NCI-H524 treated with DMSO at 0.1 percent for 48 hours (cell line): ENCODE data around the gene LEPROT.
A peak's percentile ranks its signal among the peaks of the same experiment; 100 is the strongest.

Experiments
- DNase-seq: peaks from one replicate; lab custom pipeline; 2025; lab: John Stamatoyannopoulos, UW

LEPROT gene

DNA sequence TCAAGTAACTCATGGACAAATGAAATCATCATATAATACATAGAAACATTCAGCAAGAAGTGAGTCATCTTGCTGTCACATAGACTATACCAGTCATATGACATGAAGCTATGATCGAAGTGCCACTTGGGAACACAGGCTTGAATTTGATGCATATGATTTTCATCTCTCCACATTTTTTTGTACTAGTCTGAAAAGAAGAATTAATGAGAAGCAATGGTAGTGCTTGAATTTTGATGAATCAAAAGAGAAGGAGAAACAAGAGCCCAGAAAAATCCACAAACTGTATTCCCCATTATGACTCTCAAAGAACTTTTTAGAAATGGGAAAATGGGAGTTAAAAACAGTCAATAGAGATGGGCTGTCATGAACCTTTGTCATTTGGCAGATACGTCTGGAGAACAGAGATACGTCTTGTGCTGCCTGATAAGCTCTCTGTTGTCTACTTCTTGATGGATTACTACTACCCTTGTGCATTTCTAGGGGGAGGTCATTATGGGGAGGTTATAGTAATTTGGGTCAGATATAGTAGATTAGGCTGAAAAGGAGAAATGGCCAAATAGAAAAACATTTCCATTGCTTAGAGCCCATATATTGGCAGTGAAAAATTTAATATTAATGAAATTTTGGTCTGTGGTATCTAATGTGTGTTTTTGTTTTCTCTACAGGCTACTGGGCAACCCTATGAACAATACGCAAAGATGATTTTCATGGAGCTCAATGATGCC lies 8.0 kb upstream of the LEPROT start:
- DNase-seq, result no peak

- no peak for DNase-seq
Observed at GRCh38 chr1:65412984-65413375, 7.5 kb upstream of the LEPROT start.

DNA sequence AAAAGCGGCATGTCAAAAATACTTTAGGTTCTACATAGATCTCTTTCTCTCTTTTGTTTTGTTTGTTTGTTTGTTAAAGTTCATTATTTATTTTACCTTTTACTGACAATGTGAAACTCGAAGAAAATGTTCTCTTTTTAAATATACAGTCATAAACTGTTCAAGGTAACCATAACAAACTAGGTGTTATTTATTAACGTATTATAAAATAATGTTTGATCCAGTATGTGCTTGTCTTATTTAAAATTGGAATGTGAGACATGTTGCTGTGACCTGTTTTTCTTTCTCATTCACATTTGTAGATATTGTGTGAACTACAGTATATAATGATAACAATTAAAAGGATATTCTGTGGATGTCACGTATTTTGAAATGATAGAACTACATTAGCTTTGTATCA lies 5.9 kb upstream of the LEPROT start:
- no peak for DNase-seq

- no peak for DNase-seq
Observed at GRCh38 chr1:65416767-65417166, 3.7 kb upstream of the LEPROT start.

DNA sequence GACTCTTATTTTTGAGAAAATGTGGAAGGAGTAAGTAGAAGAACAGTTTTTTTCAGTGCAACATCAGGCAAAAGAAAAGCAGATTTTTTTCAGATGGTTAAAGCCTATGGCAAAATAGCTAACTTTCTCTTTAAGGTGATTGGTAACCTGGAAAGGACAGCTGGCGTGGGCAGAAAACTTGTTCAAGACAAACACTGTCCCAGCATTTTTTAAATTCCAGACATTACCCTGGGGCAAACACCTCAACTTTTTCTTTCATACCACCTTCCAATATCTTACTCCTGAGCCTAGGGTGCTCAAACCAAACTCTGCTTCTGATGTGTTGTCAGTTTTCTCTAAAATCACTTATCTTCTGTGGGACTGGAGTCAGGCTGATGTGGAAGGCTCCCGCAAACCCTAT lies 2.7 kb upstream of the LEPROT start:
- no peak for DNase-seq

DNA sequence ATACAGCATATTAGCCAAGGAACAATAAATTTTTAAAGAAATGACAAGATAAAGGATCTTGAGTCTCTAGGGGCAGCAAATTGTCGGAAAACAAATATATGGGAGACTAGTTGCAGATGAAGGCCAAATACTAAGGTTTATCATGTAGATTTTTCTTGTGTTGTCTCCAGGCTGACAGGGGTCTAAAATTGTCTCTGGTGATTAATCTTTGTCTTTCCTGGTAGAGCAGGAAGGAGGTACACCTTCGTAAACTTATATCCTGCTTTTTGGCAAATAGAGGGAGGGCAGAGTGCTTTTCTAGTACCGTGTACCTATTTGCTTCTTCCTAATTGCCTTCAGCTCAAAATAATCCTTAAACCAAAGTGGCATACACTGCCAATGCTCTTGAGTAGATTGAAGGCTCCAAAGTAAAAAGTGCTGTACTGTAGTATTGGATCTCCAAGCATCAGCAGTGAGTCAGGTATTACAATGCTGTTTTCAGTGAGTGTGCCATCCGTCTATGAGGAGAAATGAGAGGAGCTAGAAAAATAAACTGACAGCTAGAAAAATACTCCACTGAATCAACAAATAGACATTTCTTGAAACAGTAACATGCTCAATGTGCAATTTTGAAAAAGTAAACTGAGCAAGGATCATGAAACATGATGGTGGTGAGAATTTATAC lies 1.8 kb upstream of the LEPROT start:
- DNase-seq, result no peak

GRCh38 chr1:65419681-65420589 lies 533 bp upstream of the LEPROT start:
- peak; percentile 90 for DNase-seq

- no peak for DNase-seq
Observed at GRCh38 chr1:65421351-65422025, 1.0 kb downstream of the LEPROT start.

DNA sequence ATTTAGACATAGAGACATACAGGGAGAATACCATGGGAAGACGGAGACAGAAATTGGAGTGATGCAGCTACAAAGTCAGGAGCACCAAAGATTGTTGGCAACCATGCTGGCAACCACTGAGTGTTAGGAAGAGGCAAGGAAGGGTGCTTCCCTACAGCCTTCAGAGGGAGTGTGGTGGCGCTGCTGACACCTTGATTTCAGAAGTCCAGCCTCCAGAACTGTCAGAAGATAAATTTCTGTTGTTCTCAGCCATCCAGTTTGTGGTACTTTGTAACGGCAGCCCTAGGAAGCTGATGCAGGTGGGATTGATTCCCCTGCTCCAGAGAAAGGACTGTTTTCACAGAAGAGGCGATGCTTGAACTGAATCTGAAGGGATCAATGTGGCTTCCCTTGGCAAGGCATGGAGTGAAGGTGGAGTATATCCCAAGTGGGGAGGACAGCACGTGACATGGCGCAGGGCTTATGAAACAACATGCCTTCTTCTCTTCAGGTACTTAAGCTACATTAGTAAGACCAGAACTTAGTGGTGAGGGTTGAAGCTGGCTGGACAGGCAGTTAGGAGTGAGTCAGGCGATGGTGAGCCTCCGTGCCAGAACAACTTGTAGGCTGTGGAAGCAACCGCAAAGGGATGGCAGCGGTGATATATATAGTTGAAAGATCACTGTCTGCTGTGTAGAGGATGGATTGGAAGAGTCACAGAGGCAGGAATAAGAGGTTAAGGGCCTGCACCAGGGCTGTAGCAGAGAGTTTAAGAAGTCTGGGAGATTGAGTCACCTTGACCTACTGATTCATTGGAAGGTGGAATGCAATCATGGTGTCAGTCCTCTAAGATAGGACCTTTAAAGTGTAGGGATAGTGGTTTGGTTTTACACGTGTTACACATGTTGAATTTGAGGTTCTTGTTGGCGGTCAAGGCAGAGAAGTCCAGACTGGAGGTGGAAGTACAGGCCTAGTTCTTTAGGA lies 2.1 kb downstream of the LEPROT start:
- no peak for DNase-seq

- DNase-seq, result no peak
Observed at GRCh38 chr1:65423884-65424572, 3.6 kb downstream of the LEPROT start.

DNA sequence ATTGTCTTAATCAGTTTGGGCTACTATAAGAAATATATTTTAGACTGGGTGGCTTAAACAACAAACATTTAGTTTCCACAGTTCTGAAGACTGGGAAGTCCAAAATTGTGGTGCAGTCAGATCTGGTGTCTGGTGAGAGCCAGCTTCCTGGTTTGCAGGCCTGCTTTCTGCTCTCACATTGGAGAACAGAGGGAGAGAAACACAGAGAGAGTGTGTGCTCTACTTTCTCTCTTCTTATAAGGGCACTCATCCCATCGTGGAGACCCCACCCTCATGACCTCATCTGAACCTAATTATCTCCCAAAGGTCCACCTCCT lies 4.1 kb downstream of the LEPROT start:
- DNase-seq, result no peak

- DNase-seq, result no peak
Observed at GRCh38 chr1:65425006-65425405, 4.5 kb downstream of the LEPROT start.

DNA sequence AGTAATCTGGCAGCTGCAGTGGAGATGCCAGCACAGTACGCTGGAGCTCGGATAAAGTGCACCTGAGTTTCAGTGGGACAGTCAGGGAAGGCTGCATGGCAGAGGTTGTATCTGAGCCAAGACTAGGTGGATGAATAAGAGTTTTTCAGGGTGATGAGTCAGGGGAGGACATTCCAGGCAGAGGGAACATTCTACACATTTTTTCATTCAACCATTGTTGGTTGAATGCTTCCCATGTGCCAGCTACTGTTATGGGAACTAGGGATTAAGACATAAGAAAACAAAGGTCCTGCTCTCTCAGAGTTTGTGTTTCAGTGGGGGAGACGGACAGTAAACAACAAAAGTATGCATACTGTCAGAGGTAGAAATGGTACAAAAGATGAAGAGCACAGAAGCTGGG lies 5.2 kb downstream of the LEPROT start:
- no peak for DNase-seq

GRCh38 chr1:65429078-65429477 lies 8.6 kb downstream of the LEPROT start:
- no peak for DNase-seq

DNA sequence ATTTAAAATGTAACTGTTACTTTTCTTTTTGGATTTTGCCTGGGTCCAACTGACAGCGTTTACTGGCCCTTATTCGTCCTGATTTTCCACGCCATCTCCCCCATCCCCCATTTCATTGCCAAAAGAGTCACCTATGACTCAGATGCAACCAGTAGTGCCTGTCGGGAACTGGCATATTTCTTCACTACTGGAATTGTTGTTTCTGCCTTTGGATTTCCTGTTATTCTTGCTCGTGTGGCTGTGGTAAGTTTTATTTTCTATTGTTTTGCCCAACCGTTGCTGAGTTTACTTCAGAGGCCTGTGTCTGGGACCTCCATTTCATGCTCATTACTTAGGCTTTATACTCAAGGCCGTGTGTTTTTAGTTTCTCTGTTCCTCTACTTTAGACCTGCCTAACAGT lies 9.3 kb downstream of the LEPROT start:
- no peak for DNase-seq

DNA sequence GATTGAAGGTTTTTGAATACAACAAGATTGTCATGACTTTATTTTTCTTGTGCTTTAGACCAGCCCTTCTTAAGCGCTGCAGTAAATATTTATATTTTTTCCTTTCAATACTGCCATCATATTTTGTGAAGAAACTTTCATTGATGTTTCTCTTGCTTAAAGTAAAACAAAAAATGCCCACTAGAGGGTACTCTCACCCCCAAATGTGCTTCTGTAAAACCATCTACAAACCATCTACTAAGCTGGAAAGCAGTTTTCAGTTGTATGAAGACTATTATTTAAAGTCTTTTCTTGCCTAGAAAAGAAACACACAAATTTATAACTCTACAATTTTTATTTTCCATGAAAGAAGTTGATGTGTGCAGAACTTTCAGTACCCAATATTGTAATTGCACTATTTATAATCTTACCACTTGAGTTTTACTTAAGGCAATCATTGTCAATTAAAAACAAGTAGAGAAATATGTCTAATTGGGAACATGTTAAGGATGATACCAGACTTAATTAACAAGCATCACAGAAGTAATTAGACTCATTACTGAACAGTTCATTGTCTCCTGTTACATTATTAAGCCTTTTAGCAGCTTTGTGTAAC lies 10.7 kb downstream of the LEPROT start:
- DNase-seq, result no peak

DNA sequence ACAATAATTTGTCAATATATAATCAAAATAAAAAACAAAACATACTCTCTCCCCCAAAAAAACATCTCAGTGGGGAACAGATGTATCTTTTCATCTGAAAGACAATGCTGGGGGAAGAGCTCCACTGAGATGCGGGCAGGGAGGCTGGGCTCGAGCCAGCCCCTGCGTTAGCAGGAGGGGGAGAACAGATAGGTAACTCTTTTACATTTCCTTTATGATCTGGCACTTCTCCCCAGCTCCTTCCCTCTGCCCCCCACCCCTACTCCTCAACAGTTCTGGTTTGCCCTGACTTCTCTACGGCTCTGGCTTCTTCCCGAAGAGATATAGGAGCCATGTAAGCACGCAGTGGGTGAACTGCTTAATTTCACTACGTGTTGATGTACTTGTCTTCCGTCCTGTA lies 12.4 kb downstream of the LEPROT start:
- no peak for DNase-seq

DNA sequence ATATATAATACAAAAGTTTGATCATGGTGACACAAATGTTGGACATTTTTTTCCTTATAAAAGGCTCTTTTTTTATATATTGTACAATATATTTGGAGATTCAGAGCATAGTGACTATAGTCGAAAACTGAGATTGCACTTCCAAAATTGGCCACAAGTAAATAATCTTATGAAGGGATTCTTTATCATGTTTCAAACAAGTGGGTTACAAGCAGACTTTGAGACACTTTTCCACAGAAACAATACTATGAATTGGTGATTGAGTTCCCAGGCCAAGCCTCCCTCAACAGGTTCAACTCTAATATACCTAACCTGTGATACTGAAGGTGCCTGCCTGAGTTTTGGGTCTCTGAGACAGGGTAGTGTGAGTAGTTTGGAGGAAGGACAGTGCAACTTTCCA lies 13.8 kb downstream of the LEPROT start:
- no peak for DNase-seq

GRCh38 chr1:65434760-65435159 lies 14.3 kb downstream of the LEPROT start:
- no peak for DNase-seq

DNA sequence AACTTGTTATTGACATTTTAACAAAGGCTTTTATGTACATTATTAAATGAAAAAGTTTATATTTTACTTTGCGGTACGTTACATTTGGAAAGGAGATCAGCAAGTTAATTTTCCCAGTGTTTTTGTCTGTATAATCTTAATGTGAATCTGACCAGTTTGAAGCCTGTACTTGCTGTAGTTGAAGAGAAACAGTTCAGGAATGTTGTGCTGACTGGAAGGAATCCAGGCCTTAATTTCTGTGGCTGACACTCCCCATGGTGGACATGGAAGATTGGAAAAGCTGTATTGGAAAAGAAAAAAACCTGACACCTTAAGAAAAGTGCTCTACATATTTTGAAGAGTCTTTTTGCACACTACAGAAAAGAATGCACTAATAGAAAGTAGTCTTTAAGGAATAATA lies 15.5 kb downstream of the LEPROT start:
- DNase-seq, result no peak
